Stimulated activated CD4-positive, alpha-beta T cell treated with anti-CD3 and anti-CD28 coated beads, Interleukin-4, amount 100 ng/mL, for 48 hours (primary cell): ENCODE data around the gene CAPN15.

Experiments used
- DNase-seq, 2 donors: peaks; one replicate each; pipeline ENCODE4 v3.0.0-alpha.2; 2020; ENCODE audit warnings: low read depth in 2 of 2

Gene CAPN15

GRCh38 chr16:525520-526180, 1.9 kb upstream of the CAPN15 start:
- DNase-seq = peak; percentile 59 to 75

- no peak for DNase-seq
Measured at GRCh38 chr16:526181-527014, 1.1 kb upstream of the CAPN15 start.

- peak in 1 of 2 donors; percentile 38 for DNase-seq
Measured at GRCh38 chr16:528111-529011, 849 bp downstream of the CAPN15 start.

GRCh38 chr16:529012-529575, 1.6 kb downstream of the CAPN15 start:
- DNase-seq = no peak

GRCh38 chr16:530111-530817, 2.8 kb downstream of the CAPN15 start:
- DNase-seq = no peak

GRCh38 chr16:531494-532125, 4.1 kb downstream of the CAPN15 start:
- no peak for DNase-seq

GRCh38 chr16:533391-534123, 6.0 kb downstream of the CAPN15 start:
- DNase-seq = no peak

GRCh38 chr16:534135-534534, 6.6 kb downstream of the CAPN15 start:
- DNase-seq = no peak

- no peak for DNase-seq
Measured at GRCh38 chr16:534856-535445, 7.4 kb downstream of the CAPN15 start.

- DNase-seq = no peak
Measured at GRCh38 chr16:535446-536405, 8.2 kb downstream of the CAPN15 start.

GRCh38 chr16:536746-537145, 9.2 kb downstream of the CAPN15 start:
- DNase-seq = no peak

GRCh38 chr16:537415-538335, 10.2 kb downstream of the CAPN15 start:
- DNase-seq = no peak

- DNase-seq = no peak
Measured at GRCh38 chr16:539901-540530, 12.5 kb downstream of the CAPN15 start.

GRCh38 chr16:540645-541340, 13.3 kb downstream of the CAPN15 start:
- DNase-seq = no peak

GRCh38 chr16:543301-544164, 16.0 kb downstream of the CAPN15 start:
- no peak for DNase-seq
